Stimulated activated CD4-positive, alpha-beta T cell treated with anti-CD3 and anti-CD28 coated beads, Interleukin-4, amount 100 ng/mL, for 24 hours (primary cell): ENCODE data around the gene SDS.

Experiments used
- DNase-seq: peaks from one replicate; pipeline ENCODE4 v3.0.0-alpha.2; 2020

The SDS gene

DNA sequence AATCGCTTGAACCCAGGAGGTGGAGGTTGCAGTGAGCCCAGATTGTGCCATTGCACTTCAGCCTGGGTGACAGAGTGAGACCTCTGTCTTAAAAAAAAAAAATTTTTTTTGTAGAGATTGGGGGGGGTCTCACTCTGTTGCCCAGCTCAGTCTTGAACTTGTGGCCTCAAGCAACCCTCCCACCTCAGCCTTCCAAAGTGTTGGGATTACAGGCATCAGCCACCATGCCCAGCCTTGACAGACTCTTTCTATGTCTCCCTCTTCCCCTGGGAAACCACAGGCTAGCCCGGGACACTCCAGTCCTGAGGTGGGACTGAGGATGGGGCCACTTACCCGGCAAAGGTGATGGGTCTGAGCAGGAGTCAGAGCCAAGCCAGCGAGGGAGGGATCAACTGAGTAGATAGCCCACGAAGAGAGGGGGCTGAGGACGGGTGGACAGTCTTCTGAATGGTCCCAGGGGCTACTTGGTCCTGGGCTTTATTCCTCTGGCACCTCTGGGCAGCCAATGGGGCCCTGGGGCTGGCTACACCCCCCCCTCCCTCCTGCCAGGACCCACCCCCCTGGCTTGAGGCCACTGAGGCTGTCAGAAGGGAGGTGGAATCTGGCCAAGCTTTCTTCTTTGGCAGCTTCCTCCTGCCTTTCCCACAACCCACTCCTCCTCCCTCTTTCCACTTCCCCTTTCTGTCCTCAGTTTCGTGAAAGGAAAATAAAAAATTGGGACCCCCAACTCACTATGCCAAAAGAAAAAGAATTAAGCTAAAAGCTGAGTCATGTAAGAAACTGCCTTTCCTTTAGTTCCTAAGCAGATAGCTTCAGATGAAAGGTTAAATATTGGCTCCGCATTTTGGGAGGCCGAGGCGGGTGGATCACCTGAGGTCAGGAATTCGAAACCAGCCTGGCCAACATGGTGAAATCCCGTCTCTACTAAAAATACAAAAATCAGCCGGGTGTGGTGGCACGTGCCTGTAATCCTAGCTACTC, at the start of gene SDS:
TSS of gene SDS (minus strand) at position 453 of the 981 bp plus-strand sequence. CDS start 4,179 bp downstream, outside the sequence.
- no peak for DNase-seq

GRCh38 chr12:113453330-113453729, 49.6 kb upstream of the SDS start:
- DNase-seq: no peak

DNA sequence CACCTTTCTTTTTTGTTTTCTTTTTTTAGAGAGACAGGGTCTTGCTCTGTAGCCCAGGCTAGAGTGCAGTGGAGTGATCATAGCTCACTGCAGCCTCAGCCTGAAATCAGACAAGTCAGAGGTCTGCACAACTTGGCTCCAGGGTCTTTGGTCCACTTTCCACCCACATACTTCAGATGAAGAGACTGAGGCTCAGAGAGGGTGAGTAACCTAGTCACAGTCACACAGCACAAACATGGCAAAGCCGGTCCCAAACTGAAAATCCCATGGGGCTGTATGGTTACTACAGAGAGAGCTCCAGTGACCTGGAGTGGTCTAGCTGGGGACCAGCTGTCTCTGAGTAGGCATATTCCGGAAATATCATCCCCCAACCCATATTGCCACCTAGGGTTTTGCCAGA, 48.8 kb upstream of the SDS start:
- no peak for DNase-seq

- DNase-seq: no peak
These were observed 46.2 kb upstream of the SDS start for GRCh38 chr12:113449839-113450238.

DNA sequence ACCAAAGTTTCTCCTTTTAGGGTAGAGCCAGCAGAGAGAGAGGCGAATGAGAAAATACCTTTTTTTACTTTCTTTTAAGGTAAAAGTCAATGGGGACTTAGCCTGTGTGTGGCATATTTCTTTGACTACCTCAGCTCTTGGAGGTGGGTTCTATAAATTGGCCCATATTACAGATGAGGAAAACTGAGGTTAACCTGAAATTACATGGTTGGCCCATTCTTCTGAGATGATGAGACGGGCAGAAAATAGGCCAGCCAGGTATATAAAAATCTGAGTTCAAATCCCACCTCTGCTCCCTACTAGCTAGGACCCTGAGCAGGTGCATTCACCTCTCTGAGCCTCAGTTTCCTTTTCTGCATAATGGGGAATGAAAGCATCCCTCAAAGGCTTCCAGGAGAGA, 45.6 kb upstream of the SDS start:
- no peak for DNase-seq

DNA sequence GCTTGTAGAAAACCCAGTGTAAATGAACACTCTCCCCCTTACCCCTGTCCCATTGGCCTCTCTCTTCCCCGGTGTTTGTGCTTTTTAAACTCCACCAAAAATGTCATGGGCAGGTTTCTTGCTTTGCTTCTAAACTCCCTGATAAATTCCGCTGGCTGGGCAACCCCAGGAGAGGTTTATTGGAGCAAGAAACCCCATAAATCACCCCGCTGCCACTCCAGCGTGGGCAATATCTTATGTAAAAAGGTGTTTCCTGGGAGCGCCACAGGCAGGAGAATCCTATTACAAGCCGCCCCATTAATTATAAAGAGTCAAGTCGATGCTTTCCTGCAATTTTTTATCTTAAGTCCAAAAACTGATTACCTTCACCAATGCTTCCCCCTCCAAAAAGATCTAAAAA, 45.2 kb upstream of the SDS start:
- DNase-seq: no peak

DNA sequence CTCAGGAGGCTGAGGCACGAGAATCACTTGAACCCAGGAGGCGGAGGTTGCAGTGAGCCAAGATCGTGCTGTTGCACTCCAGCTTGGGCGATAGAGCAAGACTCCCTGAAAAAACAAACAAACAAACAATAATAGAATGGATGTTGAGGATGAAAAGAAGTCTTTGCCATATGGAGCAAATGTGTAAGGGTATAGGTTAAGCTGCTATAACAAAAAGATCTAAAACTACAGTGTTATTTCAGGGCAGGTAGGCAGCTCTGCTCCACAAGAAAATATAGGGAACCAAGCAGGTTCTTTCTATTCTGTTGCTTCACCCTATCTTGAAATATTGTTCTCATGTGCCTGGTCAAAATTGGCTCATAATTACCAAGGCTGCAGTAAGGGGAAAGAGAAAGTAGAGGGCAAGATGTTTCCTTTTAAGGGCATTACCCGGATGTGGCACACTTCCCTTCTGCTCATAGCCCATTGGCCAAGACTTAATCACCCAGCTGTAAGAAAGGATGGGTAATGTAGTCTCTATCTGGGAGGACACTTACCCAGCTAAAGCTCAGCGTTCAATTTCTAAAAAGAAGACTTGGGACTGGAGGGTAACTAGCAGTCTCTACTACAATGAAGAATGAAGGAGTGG, 42.0 kb upstream of the SDS start:
- no peak for DNase-seq

- DNase-seq: no peak
These were observed 39.4 kb upstream of the SDS start for GRCh38 chr12:113443030-113443539.

DNA sequence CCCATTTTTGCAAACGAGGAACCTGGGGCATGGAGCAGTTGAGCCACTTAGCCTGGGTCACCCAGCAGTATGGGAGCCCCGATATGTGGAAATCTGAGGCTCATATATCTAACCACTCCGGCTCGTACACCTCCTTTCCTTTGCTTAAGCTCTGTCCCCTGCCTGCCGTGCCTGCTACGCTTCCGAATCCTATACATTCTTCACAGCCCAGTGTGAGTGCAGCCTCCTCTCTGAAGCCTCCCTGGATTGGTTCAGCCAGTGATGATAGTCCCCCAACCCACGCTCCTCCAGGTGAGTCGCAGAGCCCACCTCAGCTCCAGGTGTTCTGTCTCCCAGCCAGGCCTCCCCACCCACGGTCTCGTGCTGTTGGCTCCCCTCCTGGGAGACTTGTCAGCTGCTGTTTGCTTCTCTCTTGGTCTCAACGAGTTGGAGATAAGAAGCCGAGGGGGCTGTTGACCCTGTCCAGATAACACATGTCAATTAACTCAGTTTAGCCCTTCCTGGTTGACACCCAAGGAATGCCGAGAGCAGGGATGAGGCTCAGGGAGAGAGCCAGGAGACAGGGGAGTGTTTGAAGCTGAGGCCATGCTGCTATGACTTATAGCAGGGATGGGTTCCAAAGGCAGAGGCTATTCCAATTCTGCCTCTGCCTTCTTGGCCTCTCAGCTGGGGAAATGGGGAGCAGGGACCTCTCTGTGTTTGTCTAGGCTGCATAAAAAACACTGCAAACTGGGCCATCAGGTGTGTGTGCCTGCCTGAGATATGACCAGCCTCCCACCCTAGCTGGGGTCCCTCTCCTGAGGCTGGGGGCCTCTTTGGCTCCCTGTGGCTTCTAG, 37.5 kb upstream of the SDS start:
- no peak for DNase-seq

- DNase-seq: no peak
These were observed 36.6 kb upstream of the SDS start for GRCh38 chr12:113440336-113440735.

GRCh38 chr12:113439606-113440030, 35.9 kb upstream of the SDS start:
- DNase-seq: no peak

GRCh38 chr12:113439301-113439597, 35.6 kb upstream of the SDS start:
- no peak for DNase-seq

DNA sequence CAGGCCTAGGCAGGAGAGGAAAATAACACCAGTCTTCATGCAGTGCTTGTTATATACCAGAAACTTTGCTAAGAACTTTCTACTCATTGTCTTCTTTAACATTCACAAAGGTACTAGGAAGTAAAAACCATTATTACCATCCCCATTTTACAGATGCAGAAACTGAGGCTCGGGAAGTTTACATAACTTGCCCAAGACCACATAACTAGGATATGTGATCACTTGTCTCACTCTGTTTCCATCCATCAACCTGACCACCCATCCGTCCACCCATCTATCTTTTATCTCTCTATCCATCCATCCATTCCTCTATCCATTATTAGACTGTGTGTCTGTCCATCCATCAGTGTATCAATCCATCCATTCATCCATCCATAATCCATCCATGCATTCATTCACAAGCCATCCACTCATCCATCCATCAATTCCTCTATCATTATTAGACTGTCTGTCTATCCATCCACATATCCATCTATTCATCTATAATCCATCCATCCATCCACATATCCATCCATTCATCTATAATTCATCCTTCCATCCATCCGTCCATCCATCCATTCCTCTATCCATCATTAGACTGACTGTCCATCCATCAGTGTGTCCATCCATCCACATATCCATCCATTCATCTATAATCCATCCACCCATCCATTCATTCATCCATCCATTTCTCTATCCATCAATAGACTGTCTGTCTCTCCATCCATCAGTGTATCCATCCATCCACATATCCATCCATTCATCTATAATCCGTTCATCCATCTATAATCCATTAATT, 35.0 kb upstream of the SDS start:
- DNase-seq: no peak

DNA sequence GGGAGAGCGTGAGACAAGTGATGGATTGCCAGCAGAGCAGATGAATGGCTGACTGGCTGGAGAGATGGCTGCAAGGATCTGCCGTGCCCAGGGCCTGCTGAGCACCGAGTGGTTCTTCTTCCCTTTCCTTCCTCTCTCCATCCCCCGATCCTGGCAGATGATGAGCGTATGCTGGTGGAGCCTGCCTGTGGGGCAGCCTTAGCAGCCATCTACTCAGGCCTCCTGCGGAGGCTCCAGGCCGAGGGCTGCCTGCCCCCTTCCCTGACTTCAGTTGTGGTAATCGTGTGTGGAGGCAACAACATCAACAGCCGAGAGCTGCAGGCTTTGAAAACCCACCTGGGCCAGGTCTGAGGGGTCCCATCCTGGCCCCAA, 34.0 kb upstream of the SDS start:
- DNase-seq: no peak

GRCh38 chr12:113436993-113437728, 33.5 kb upstream of the SDS start:
- no peak for DNase-seq

GRCh38 chr12:113436586-113436985, 32.9 kb upstream of the SDS start:
- no peak for DNase-seq

DNA sequence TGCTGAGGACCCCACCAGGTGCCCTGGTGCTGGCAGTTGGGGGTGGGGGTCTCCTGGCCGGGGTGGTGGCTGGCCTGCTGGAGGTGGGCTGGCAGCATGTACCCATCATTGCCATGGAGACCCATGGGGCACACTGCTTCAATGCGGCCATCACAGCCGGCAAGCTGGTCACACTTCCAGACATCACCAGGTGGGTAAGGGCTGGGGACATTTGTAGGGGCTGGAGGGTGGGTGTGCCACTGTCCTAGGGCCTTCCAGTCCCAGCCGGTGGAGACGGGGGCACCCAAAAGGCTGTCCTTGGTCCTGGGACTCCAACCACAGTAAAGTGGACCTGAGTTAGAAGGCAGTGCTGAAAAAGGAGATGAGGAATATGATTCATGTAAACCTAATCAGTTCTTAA, 31.7 kb upstream of the SDS start:
- no peak for DNase-seq

- DNase-seq: no peak
These were observed 29.3 kb upstream of the SDS start for GRCh38 chr12:113432986-113433385.

DNA sequence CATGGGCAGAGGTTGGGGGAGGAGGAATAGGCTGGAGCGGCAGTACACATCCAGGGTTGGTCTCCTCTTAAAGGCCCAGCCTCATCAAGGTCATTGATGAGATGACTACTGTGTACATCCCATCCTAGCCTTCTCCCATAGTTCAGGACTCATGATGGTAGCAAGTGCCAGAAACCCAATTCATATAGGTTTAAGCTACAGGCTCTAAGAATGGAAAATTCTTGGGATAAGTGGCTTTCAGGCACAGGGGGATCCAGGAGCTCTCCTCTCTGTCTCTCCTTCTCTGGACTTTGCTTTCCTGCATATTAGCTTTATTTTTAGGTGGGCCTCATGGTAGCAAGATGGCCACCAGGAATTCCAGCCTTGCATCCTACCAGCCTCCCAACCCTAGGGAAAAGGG, 24.8 kb upstream of the SDS start:
- DNase-seq: no peak

GRCh38 chr12:113427882-113428281, 24.2 kb upstream of the SDS start:
- no peak for DNase-seq

DNA sequence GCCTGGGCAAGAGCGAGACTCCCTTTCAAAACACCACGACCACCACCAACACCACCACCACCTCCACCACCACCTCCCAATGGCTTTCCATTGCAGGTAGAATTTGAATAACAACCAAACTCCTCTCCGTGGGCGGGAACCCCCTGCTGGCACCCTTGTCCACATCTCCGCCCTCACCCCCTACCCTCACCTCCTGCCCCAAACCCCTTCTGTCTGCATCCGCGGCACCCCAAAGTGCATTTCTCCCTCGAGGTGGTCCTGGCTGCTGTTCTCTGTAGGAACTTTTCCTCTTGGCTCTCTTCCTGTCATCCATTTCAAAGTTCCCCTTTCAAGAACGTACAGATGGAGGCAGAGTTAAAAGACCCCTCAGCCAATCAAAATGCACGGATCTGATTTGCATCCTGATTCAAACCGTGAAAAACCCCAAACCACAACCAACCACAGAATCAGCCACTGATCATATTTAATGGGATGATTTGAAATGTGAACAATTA, 22.3 kb upstream of the SDS start:
- no peak for DNase-seq
